GM23248 (cell line): ENCODE data around the gene CDCP2. TPM values are rescaled to one million over a fixed set of nuclear protein-coding genes. Genes with fewer than 3 reads are reported as not detected.

ENCODE experiments used
- DNase-seq: peaks from one replicate; pipeline ENCODE4 v3.0.0-alpha.2; 2015
- H2AFZ ChIP-seq: fragments of 200-600 bp; sonication (generic); 2 replicates; pipeline ENCODE4 v1.6.1; 2016; ENCODE audit warnings: antibody characterized with exemption
- H3F3A ChIP-seq: fragments of 200-600 bp; sonication (generic); 2 replicates; pipeline ENCODE4 v1.6.1; 2016; ENCODE audit warnings: mild to moderate bottlenecking, antibody characterized with exemption, mixed run types; ENCODE audit not compliant: insufficient read depth
- H3K27ac ChIP-seq: fragments of 200-600 bp; sonication (generic); 2 replicates; pipeline ENCODE4 v1.5.1; 2016; ENCODE audit warnings: mild to moderate bottlenecking
- H3K27me3 ChIP-seq: fragments of 200-600 bp; sonication (generic); replicated peaks from 2 replicates; pipeline ENCODE4 v1.6.1; 2016; ENCODE audit warnings: mild to moderate bottlenecking; ENCODE audit not compliant: insufficient read depth
- H3K36me3 ChIP-seq: fragments of 200-600 bp; sonication (generic); 2 replicates; pipeline ENCODE4 v1.6.1; 2016; ENCODE audit warnings: low read depth, mild to moderate bottlenecking
- H3K4me1 ChIP-seq: fragments of 200-600 bp; sonication (generic); 2 replicates; pipeline ENCODE4 v1.6.1; 2016; ENCODE audit warnings: mild to moderate bottlenecking; ENCODE audit not compliant: insufficient read depth
- H3K4me2 ChIP-seq: fragments of 200-600 bp; sonication (generic); one replicate; pipeline ENCODE4 v1.6.1; 2016; ENCODE audit warnings: mild to moderate bottlenecking; ENCODE audit not compliant: unreplicated experiment
- H3K4me3 ChIP-seq: fragments of 200-600 bp; sonication (generic); 2 replicates; pipeline ENCODE4 v1.5.1; 2016; ENCODE audit warnings: mild to moderate bottlenecking
- H3K79me2 ChIP-seq: fragments of 200-600 bp; sonication (generic); 2 replicates; pipeline ENCODE4 v1.6.1; 2016; ENCODE audit warnings: mild to moderate bottlenecking; ENCODE audit not compliant: insufficient read depth
- H3K9ac ChIP-seq: fragments of 200-600 bp; sonication (generic); 2 replicates; pipeline ENCODE4 v1.6.1; 2016; ENCODE audit warnings: mild to moderate bottlenecking
- H3K9me2 ChIP-seq: fragments of 200-600 bp; sonication (generic); 2 replicates; pipeline ENCODE4 v1.6.1; 2016; ENCODE audit warnings: mixed run types, mild to moderate bottlenecking, moderate library complexity; ENCODE audit not compliant: insufficient read depth
- H3K9me3 ChIP-seq: fragments of 200-600 bp; sonication (generic); one replicate; pipeline ENCODE4 v1.6.1; 2017; ENCODE audit warnings: low read depth
- H4K20me1 ChIP-seq: fragments of 200-600 bp; sonication (generic); 2 replicates; pipeline ENCODE4 v1.6.0; 2016; ENCODE audit not compliant: insufficient read depth
- EZH2 ChIP-seq: fragments of 200-600 bp; sonication (generic); IDR thresholded peaks from 2 replicates; pipeline ENCODE4 v1.6.1; 2018; ENCODE audit warnings: antibody characterized with exemption, mild to moderate bottlenecking; ENCODE audit not compliant: insufficient read depth, poor library complexity, severe bottlenecking
- EZH2phosphoT487 ChIP-seq: fragments of 200-600 bp; sonication (generic); IDR thresholded peaks from 2 replicates; pipeline ENCODE4 v1.6.1; 2018; ENCODE audit warnings: antibody characterized with exemption, moderate library complexity, mild to moderate bottlenecking, low read depth; ENCODE audit not compliant: insufficient read depth
- WGBS, 2 experiments: methylation state at CpG; one replicate each; pipeline ENCODE4 v1.1.6; 2015 to 2017; ENCODE audit warnings: low lambda C conversion rate in 2 of 2, low coverage in 1 of 2; ENCODE audit errors: missing lambda C conversion rate in 2 of 2; 5-methylcytosine and 5-hydroxymethylcytosine counted together
- in situ Hi-C: fragments of 300-500 bp; cut with MboI; formaldehyde crosslinking; loops from 2 replicates; pipeline ENCODE4 v1.15.0; 2020
- polyA plus RNA-seq: library from polyadenylated mRNA; unstranded; fragments of >200 nt; fragmentation: Nextera tagmentation; extraction: Ambion mirVana; gene quantifications from 2 replicates; pipeline ENCODE4 v1.2.1, GENCODE V29; 2016
- total RNA-seq: library from RNA; depleted of rRNA; stranded (reverse); fragments of >200 nt; shearing (Covaris generic); gene quantifications from 2 replicates; pipeline ENCODE4 v1.2.3, GENCODE V29; 2014

The CDCP2 gene
- total and polyA plus RNA-seq, 2 experiments from 2014 or later = not detected

- Histone ChIP-seq H4K20me1 (no peaks in the 10 kb centered on the region), H3K4me1 (no peaks in the 10 kb centered on the region), H3K27me3 (no peaks in the 10 kb centered on the region), H3K27ac (no peak overlapping the region), H3K79me2 (no peaks in the 10 kb centered on the region), H3K9me3 (no peaks in the 10 kb centered on the region), H3K36me3 (no peaks in the 10 kb centered on the region), H3K9me2 (no peaks in the 10 kb centered on the region), H3K4me3 (no peak overlapping the region), H3F3A (no peaks in the 10 kb centered on the region), H2AFZ (no peak overlapping the region), H3K4me2 (no peak overlapping the region), H3K9ac (no peak overlapping the region)
- TF ChIP-seq EZH2phosphoT487 = no peak
- no peak for TF ChIP-seq EZH2
- no peak for DNase-seq
- WGBS, 2 experiments = 84 to 86% methylated on average over 5 of the region's 5 CpGs
- in situ Hi-C loops = no loop called here
These were observed 40.7 kb upstream of the CDCP2 start for GRCh38 chr1:54193453-54193852.

- no peaks in the 10 kb centered on the region for H3K27me3 ChIP-seq
- no peaks in the 10 kb centered on the region for H4K20me1 ChIP-seq
- in situ Hi-C loops = no loop called here
- no peak overlapping the region for H3K27ac ChIP-seq
- H3K9me2 ChIP-seq = no peaks in the 10 kb centered on the region
- no peak overlapping the region for H2AFZ ChIP-seq
- H3K9ac ChIP-seq = no peak overlapping the region
- no peak overlapping the region for H3K4me3 ChIP-seq
- WGBS, 2 experiments = 100% methylated on average over 1 of the region's 1 CpG
- H3K4me1 ChIP-seq = no peaks in the 10 kb centered on the region
- H3K79me2 ChIP-seq = no peaks in the 10 kb centered on the region
- H3K36me3 ChIP-seq = no peaks in the 10 kb centered on the region
- no peak for DNase-seq
- TF ChIP-seq EZH2phosphoT487 (no peak), EZH2 (no peak)
- H3K9me3 ChIP-seq = no peaks in the 10 kb centered on the region
- no peak overlapping the region for H3K4me2 ChIP-seq
- no peaks in the 10 kb centered on the region for H3F3A ChIP-seq
These were observed 38.7 kb upstream of the CDCP2 start for GRCh38 chr1:54191525-54191924.

- no peak overlapping the region for H3K9ac ChIP-seq
- no peaks in the 10 kb centered on the region for H3K9me3 ChIP-seq
- no peaks in the 10 kb centered on the region for H3K27me3 ChIP-seq
- no peak for DNase-seq
- no peak for TF ChIP-seq EZH2
- no peak for TF ChIP-seq EZH2phosphoT487
- H3K36me3 ChIP-seq = no peaks in the 10 kb centered on the region
- in situ Hi-C loops = no loop called here
- H3K9me2 ChIP-seq = no peaks in the 10 kb centered on the region
- WGBS, 2 experiments = 83 to 86% methylated on average over 9 of the region's 9 CpGs
- H3K4me1 ChIP-seq = no peaks in the 10 kb centered on the region
- H3K79me2 ChIP-seq = no peaks in the 10 kb centered on the region
- H3K27ac ChIP-seq = no peak overlapping the region
- no peaks in the 10 kb centered on the region for H4K20me1 ChIP-seq
- no peaks in the 10 kb centered on the region for H3F3A ChIP-seq
- no peak overlapping the region for H3K4me2 ChIP-seq
- no peak overlapping the region for H3K4me3 ChIP-seq
- H2AFZ ChIP-seq = no peak overlapping the region
These were observed 37.7 kb upstream of the CDCP2 start for GRCh38 chr1:54190526-54190925.

- Histone ChIP-seq H3K27ac (no peak overlapping the region), H3K9me2 (no peaks in the 10 kb centered on the region), H3K4me1 (no peaks in the 10 kb centered on the region), H3F3A (no peaks in the 10 kb centered on the region), H2AFZ (no peak overlapping the region), H3K79me2 (no peaks in the 10 kb centered on the region), H3K27me3 (no peaks in the 10 kb centered on the region), H3K9me3 (no peaks in the 10 kb centered on the region), H3K36me3 (no peaks in the 10 kb centered on the region), H3K4me2 (no peak overlapping the region), H4K20me1 (no peaks in the 10 kb centered on the region), H3K9ac (no peak overlapping the region), H3K4me3 (no peak overlapping the region)
- in situ Hi-C loops = no loop called here
- 96 to 100% methylated on average over 1 of the region's 1 CpG for WGBS, 2 experiments
- TF ChIP-seq EZH2 (no peak), EZH2phosphoT487 (no peak)
- peak; percentile 10 for DNase-seq
These were observed 35.5 kb upstream of the CDCP2 start for GRCh38 chr1:54188291-54188690.

GRCh38 chr1:54186056-54186455, 33.3 kb upstream of the CDCP2 start:
- in situ Hi-C loops = no loop called here
- WGBS, 2 experiments = 95 to 96% methylated on average over 3 of the region's 3 CpGs
- DNase-seq = no peak
- Histone ChIP-seq H4K20me1 (no peaks in the 10 kb centered on the region), H3K9me2 (no peaks in the 10 kb centered on the region), H2AFZ (no peak overlapping the region), H3K27me3 (no peaks in the 10 kb centered on the region), H3K4me1 (no peaks in the 10 kb centered on the region), H3K79me2 (no peaks in the 10 kb centered on the region), H3K27ac (no peak overlapping the region), H3K36me3 (no peaks in the 10 kb centered on the region), H3F3A (no peaks in the 10 kb centered on the region), H3K4me3 (no peak overlapping the region), H3K4me2 (no peak overlapping the region), H3K9me3 (no peaks in the 10 kb centered on the region), H3K9ac (no peak overlapping the region)
- TF ChIP-seq EZH2phosphoT487 (no peak), EZH2 (no peak)
